Osteocyte (in vitro differentiated cells): ENCODE results near the gene FMNL3. TPM values are rescaled to one million over a fixed set of nuclear protein-coding genes. Genes with fewer than 3 reads are reported as not detected.
"Not testable (repeated sequence)": the region's sequence is repeated elsewhere in the genome, so short reads cannot be mapped to it uniquely, and the experiment has no call there.

Experiments
- DNase-seq: peaks from one replicate; pipeline ENCODE4 v3.0.0; 2021; ENCODE audit warnings: mixed read lengths; ENCODE audit not compliant: unreplicated experiment; ENCODE audit errors: extremely low spot score
- H3K27ac Mint-ChIP-seq: one replicate; pipeline ENCODE4 v1.8.0; 2021; ENCODE audit warnings: mild to moderate bottlenecking, mixed read lengths; ENCODE audit not compliant: unreplicated experiment
- H3K27me3 Mint-ChIP-seq: one replicate; pipeline ENCODE4 v1.8.0; 2021; ENCODE audit warnings: mixed read lengths; ENCODE audit not compliant: unreplicated experiment
- H3K36me3 Mint-ChIP-seq: one replicate; pipeline ENCODE4 v1.8.0; 2021; ENCODE audit warnings: mixed read lengths; ENCODE audit not compliant: unreplicated experiment
- H3K4me1 Mint-ChIP-seq: one replicate; pipeline ENCODE4 v1.8.0; 2021; ENCODE audit warnings: mixed read lengths; ENCODE audit not compliant: unreplicated experiment
- H3K4me3 Mint-ChIP-seq: one replicate; pipeline ENCODE4 v1.8.0; 2021; ENCODE audit warnings: mild to moderate bottlenecking, moderate library complexity, mixed read lengths; ENCODE audit not compliant: unreplicated experiment
- H3K9me3 Mint-ChIP-seq: one replicate; pipeline ENCODE4 v1.8.0; 2021; ENCODE audit warnings: mixed read lengths; ENCODE audit not compliant: unreplicated experiment
- CTCF ChIP-seq: fragments of 200-600 bp; sonication (generic); IDR thresholded peaks from 2 replicates; pipeline ENCODE4 v1.5.0; 2021; ENCODE audit warnings: antibody characterized with exemption, mild to moderate bottlenecking, moderate library complexity
- total RNA-seq: library from RNA; stranded (reverse); gene quantifications from 2 replicates; pipeline ENCODE4 v1.2.1, GENCODE V29; 2021

Gene FMNL3
- total RNA-seq, 1 donor from 2014 or later, result 37.4 TPM

DNA sequence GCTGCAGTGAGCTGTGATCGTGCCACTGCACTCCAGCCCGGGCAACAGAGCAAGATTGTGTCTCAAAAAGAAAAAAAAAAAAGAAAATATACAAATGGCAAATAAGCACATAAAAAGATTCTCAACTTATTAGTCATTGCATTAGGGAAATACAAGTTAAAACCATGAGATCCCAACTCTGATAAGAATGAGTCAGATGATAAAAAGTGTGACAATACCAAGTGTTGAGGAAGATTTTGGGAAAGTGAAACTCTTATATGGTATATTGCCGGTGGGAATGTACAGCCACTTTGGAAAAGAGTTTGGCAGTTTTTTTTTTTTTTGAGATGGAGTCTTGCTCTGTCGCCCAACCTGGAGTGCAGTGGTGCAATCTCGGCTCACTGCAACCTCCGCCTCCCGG, 91.5 kb downstream of the FMNL3 start:
- Mint-ChIP-seq H3K27ac (no peak overlapping the region), H3K9me3 (no peaks in the 10 kb centered on the region), H3K4me3 (no peak overlapping the region), H3K27me3 (peaks cover 22% of the 10 kb centered on the region), H3K36me3 (peaks cover 3% of the 10 kb centered on the region), H3K4me1 (no peaks in the 10 kb centered on the region)
- TF ChIP-seq CTCF, result no peak
- DNase-seq, result no peak

- Mint-ChIP-seq H3K4me3 (no peak overlapping the region), H3K9me3 (no peaks in the 10 kb centered on the region)
- no peak for TF ChIP-seq CTCF
Measured at GRCh38 chr12:49612210-49612609, 95.0 kb downstream of the FMNL3 start.

GRCh38 chr12:49610785-49611184, 96.4 kb downstream of the FMNL3 start:
- H3K9me3 Mint-ChIP-seq, H3K4me1 Mint-ChIP-seq, DNase-seq, H3K27ac Mint-ChIP-seq, H3K36me3 Mint-ChIP-seq, H3K27me3 Mint-ChIP-seq, H3K4me3 Mint-ChIP-seq: not testable (repeated sequence)

More at GRCh38 chr12:49612210-49612609, 95.0 kb downstream of the FMNL3 start:
- H3K36me3 Mint-ChIP-seq, result no peaks in the 10 kb centered on the region
- no peak for DNase-seq
- H3K27ac Mint-ChIP-seq, result no peak overlapping the region
- H3K4me1 Mint-ChIP-seq, result no peaks in the 10 kb centered on the region
- peaks cover 8% of the 10 kb centered on the region for H3K27me3 Mint-ChIP-seq

- Mint-ChIP-seq H3K36me3 (no peaks in the 10 kb centered on the region), H3K27ac (no peak overlapping the region)
- DNase-seq, result no peak
Measured at GRCh38 chr12:49609875-49610154, 97.4 kb downstream of the FMNL3 start.

DNA sequence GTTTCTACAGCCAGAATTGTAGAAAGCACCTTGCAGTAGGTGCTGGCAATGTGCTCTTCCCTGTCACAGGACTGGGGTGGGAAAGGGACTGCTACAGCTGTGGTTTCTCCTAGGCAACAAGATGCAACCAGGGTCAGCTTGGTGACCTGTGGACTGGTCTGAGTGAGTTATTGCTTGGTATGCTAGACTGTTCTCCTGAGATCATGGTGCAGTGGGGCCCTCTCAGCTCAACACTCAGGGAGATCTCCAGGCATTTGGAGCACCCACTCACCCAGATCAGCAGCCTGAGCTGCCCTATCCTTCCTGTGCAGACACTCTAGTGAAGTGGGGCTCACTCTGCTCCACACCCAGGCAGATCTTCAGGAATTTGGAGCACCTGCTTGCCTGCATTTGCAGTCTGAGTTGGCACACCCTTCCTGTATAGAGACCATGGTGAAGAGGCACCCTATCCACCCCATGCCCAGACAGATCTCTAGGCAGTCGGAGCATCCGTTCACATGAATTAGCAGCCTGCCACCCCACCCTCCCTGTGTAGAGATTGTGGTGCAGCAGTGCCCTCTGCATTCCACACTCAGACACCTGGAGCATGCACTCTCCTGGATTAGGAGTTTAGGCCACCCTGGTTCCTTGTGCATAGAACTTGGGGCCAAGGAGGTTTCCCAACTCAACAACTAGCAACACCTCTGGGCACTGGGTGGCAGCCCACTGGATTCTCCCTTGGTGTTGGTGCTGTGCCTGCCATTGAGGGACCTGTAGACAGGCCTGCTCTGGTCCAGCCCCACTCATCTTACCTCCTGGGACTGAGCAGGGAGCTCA, 97.9 kb downstream of the FMNL3 start:
- peaks cover 3% of the 10 kb centered on the region for H3K4me1 Mint-ChIP-seq
- no peak for TF ChIP-seq CTCF
- no peak for DNase-seq
- H3K36me3 Mint-ChIP-seq, result no peaks in the 10 kb centered on the region
- H3K27ac Mint-ChIP-seq, result no peak overlapping the region
- H3K4me3 Mint-ChIP-seq, result no peak overlapping the region
- H3K9me3 Mint-ChIP-seq, result no peaks in the 10 kb centered on the region
- H3K27me3 Mint-ChIP-seq, result no peaks in the 10 kb centered on the region

More at GRCh38 chr12:49609875-49610154, 97.4 kb downstream of the FMNL3 start:
- H3K4me3 Mint-ChIP-seq, result no peak overlapping the region
- peak; percentile 23 for TF ChIP-seq CTCF
- peaks cover 3% of the 10 kb centered on the region for H3K4me1 Mint-ChIP-seq
- H3K27me3 Mint-ChIP-seq, result no peaks in the 10 kb centered on the region
- H3K9me3 Mint-ChIP-seq, result no peaks in the 10 kb centered on the region

DNA sequence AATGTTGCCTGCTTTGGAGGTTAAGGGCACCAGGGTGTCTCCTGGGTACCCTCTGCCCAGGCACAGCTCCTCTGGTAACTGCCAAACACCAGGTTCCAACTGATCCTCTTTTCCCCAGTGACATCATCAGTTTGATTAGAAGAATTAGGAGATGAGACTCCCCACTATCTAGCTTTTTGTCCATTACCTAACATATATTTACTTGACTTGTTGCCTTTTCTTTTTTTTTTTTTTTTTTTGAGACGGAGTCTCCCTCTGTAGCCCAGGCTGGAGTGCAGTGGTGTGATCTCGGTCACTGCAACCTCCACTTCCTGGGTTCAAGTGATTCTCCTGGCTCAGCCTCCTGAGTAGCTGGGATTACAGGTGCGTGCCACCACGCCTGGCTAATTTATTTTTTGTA, 101.7 kb downstream of the FMNL3 start, which contains the start of gene FAM186B:
FAM186B (minus strand) TSS at position 101 of the 400 bp plus-strand sequence. CDS start 162 bp downstream, outside the sequence.
- H3K9me3 Mint-ChIP-seq, H3K27me3 Mint-ChIP-seq, H3K4me1 Mint-ChIP-seq, H3K36me3 Mint-ChIP-seq, H3K27ac Mint-ChIP-seq, H3K4me3 Mint-ChIP-seq, DNase-seq: not testable (repeated sequence)
